ENCODE data around the gene ITPR2. TPM values are rescaled to one million over a fixed set of nuclear protein-coding genes. Genes with fewer than 3 reads are reported as not detected.
"Not testable (repeated sequence)": the region's sequence is repeated elsewhere in the genome, so short reads cannot be mapped to it uniquely, and the experiment has no call there.

The ITPR2 gene
- total RNA-seq, 1 donor from 2014 or later = 48.1 TPM

- Histone ChIP-seq H3K4me1 (no peaks in the 10 kb centered on the region), H3K4me3 (no peak overlapping the region), H3K27ac (no peak overlapping the region), H3K9me3 (peaks cover 7% of the 10 kb centered on the region), H3K27me3 (no peaks in the 10 kb centered on the region), H3K36me3 (no peaks in the 10 kb centered on the region)
- TF ChIP-seq CTCF (IDR thresholded peaks at IDR 0.05) = no peak
- no peak for DNase-seq (ENCODE audit: extremely low spot score in 2 of 2)
- intact Hi-C loops (cut with DNase I) = no loop called here
Measured at GRCh38 chr12:26647088-26647487, 185.9 kb downstream of the ITPR2 start.

GRCh38 chr12:26646571-26646970 lies 186.4 kb downstream of the ITPR2 start:
- H3K27ac ChIP-seq = no peak overlapping the region
- no peak overlapping the region for H3K4me3 ChIP-seq
- no peaks in the 10 kb centered on the region for H3K36me3 ChIP-seq
- intact Hi-C loops (cut with DNase I) = no loop called here
- no peaks in the 10 kb centered on the region for H3K4me1 ChIP-seq
- no peaks in the 10 kb centered on the region for H3K27me3 ChIP-seq
- peaks cover 7% of the 10 kb centered on the region for H3K9me3 ChIP-seq
- TF ChIP-seq POLR2A (IDR thresholded peaks at IDR 0.05) (no peak), CTCF (IDR thresholded peaks at IDR 0.05) (no peak), POLR2AphosphoS5 (IDR thresholded peaks at IDR 0.05; ENCODE audit: insufficient read depth in 1 of 2, low read depth in 1 of 2) (no peak)
- no peak for DNase-seq (ENCODE audit: extremely low spot score in 2 of 2)

GRCh38 chr12:26644376-26644775 lies 188.6 kb downstream of the ITPR2 start:
- intact Hi-C loops (cut with DNase I); H3K4me1 ChIP-seq; H3K27ac ChIP-seq: not testable (repeated sequence)

GRCh38 chr12:26643532-26644315 lies 189.3 kb downstream of the ITPR2 start:
- intact Hi-C loops (cut with DNase I) = no loop called here
- Histone ChIP-seq H3K4me1 (no peaks in the 10 kb centered on the region), H3K27me3 (no peaks in the 10 kb centered on the region), H3K27ac (no peak overlapping the region), H3K9me3 (no peaks in the 10 kb centered on the region), H3K4me3 (no peak overlapping the region), H3K36me3 (no peaks in the 10 kb centered on the region)
- DNase-seq (ENCODE audit: extremely low spot score in 2 of 2) = no peak
- TF ChIP-seq POLR2AphosphoS5 (IDR thresholded peaks at IDR 0.05; ENCODE audit: insufficient read depth in 1 of 2, low read depth in 1 of 2) (no peak), CTCF (IDR thresholded peaks at IDR 0.05) (no peak)

More at GRCh38 chr12:26644376-26644775, 188.6 kb downstream of the ITPR2 start:
- not testable (repeated sequence) for H3K27me3 ChIP-seq; H3K9me3 ChIP-seq; H3K4me3 ChIP-seq; H3K36me3 ChIP-seq; DNase-seq (ENCODE audit: extremely low spot score in 2 of 2)

- intact Hi-C loops (cut with DNase I) = no loop called here
Measured at GRCh38 chr12:26642361-26642760, 190.6 kb downstream of the ITPR2 start.

More at GRCh38 chr12:26642361-26642760, 190.6 kb downstream of the ITPR2 start:
- no peaks in the 10 kb centered on the region for H3K4me1 ChIP-seq
- H3K4me3 ChIP-seq = no peak overlapping the region
- H3K9me3 ChIP-seq = no peaks in the 10 kb centered on the region
- DNase-seq (ENCODE audit: extremely low spot score in 2 of 2) = no peak
- no peak for TF ChIP-seq CTCF (IDR thresholded peaks at IDR 0.05)
- TF ChIP-seq POLR2A (IDR thresholded peaks at IDR 0.05) = no peak
- no peak for TF ChIP-seq POLR2AphosphoS5 (IDR thresholded peaks at IDR 0.05; ENCODE audit: insufficient read depth in 1 of 2, low read depth in 1 of 2)
- H3K27ac ChIP-seq = no peak overlapping the region
- no peaks in the 10 kb centered on the region for H3K27me3 ChIP-seq
- H3K36me3 ChIP-seq = no peaks in the 10 kb centered on the region
